ENCODE data around the gene SLC1A5.

GRCh38 chr19:46783670-46784069, 4.7 kb downstream of the SLC1A5 start:
- TF ChIP-seq CTCF (IDR thresholded peaks at IDR 0.05; ENCODE audit: insufficient read depth, low read depth, low read length) (no peak), EZH2 (IDR thresholded peaks at IDR 0.05; ENCODE audit: insufficient read depth, low read length) (no peak)
